Activated CD4-positive, alpha-beta T cell treated with anti-CD3 and anti-CD28 coated beads, Interleukin-2, amount 10 ng/mL, durations not matched to agents 7 days and 5 days (primary cell): ENCODE measurements around the gene TERC. TPM values are rescaled to one million over a fixed set of nuclear protein-coding genes. Genes with fewer than 3 reads are reported as not detected.
A peak's percentile ranks its signal among the peaks of the same experiment; 100 is the strongest.

Experiments used
- CTCF ChIA-PET: fragments of 350-600 bp; sonication (Branson Sonifier 250); formaldehyde crosslinking; loops from one replicate; lab custom pipeline; 2021; ENCODE audit warnings: antibody characterized with exemption; lab: Charles Lee
- POLR2A ChIA-PET: fragments of 350-600 bp; sonication (Branson Sonifier 250); formaldehyde crosslinking; loops from one replicate; lab custom pipeline; 2021; ENCODE audit warnings: antibody characterized with exemption; lab: Charles Lee
- DNase-seq: peaks from one replicate; pipeline ENCODE4 v3.0.0-alpha.2; 2020
- H3K27ac Mint-ChIP-seq: one replicate; pipeline ENCODE4 v1.8.0; 2021; ENCODE audit warnings: mild to moderate bottlenecking, moderate library complexity, mixed read lengths
- H3K27me3 Mint-ChIP-seq: one replicate; pipeline ENCODE4 v1.8.0; 2021; ENCODE audit warnings: mixed read lengths
- H3K36me3 Mint-ChIP-seq: one replicate; pipeline ENCODE4 v1.8.0; 2021; ENCODE audit warnings: low read depth, mixed read lengths
- H3K4me1 Mint-ChIP-seq: one replicate; pipeline ENCODE4 v1.8.0; 2021; ENCODE audit warnings: mixed read lengths
- H3K4me3 Mint-ChIP-seq: one replicate; pipeline ENCODE4 v1.8.0; 2021; ENCODE audit warnings: mild to moderate bottlenecking, moderate library complexity, mixed read lengths
- H3K9me3 Mint-ChIP-seq: one replicate; pipeline ENCODE4 v1.8.0; 2021; ENCODE audit warnings: mixed read lengths
- total RNA-seq, 2 experiments: library from RNA; stranded (reverse); gene quantifications; one replicate each; pipeline ENCODE4 v1.2.3, GENCODE V29; 2021

The TERC gene
- total RNA-seq, 2 experiments from 2014 or later = 1.8 to 4.6 TPM

DNA sequence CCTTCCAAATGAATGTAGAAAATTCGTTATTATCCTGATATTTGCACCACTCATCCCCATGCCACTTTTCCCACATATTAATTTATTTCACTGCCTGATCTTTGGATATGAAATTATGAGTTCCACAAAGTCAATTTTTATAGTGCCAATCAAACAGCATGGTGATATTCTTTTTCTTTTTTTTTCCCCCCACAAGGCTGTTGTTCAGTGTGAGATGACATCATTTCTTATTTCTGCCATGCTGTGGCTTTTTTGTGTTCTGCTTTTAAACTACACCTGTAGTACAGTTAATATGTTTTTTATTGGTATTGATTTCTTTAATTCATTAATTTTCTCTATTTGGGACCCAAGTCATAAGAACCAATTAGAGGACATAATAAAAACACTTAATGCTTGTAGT is 22.9 kb upstream of the TERC start:
- H3K27me3 Mint-ChIP-seq = no peaks in the 10 kb centered on the region
- no peak overlapping the region for H3K4me3 Mint-ChIP-seq
- no peaks in the 10 kb centered on the region for H3K9me3 Mint-ChIP-seq
- POLR2A ChIA-PET = no interaction called here
- H3K4me1 Mint-ChIP-seq = peaks cover 15% of the 10 kb centered on the region
- no peak for DNase-seq
- CTCF ChIA-PET = no interaction called here
- H3K36me3 Mint-ChIP-seq = peaks cover 42% of the 10 kb centered on the region
- H3K27ac Mint-ChIP-seq = no peak overlapping the region

DNA sequence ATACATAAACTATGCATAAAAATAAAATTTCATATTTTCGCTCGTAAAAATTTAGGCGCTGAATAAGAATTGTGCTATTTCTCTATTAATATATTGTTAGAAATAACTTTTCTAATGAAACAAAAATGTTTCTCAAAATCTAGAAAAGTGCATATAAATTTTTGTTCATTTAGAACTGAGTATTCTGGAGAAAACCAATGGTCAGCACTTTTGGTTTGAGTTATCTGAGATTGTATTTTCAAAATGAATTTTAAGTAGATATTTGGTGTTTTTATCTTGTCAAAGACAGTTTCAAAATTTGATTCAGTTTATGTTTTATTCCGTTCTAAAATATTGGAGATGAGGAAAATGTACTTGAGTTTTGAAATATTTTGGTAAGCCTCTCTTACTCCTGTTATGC is 22.3 kb upstream of the TERC start:
- CTCF ChIA-PET = no interaction called here
- no peak for DNase-seq
- Mint-ChIP-seq H3K27me3 (no peaks in the 10 kb centered on the region), H3K36me3 (peaks cover 41% of the 10 kb centered on the region), H3K27ac (no peak overlapping the region), H3K4me3 (no peak overlapping the region), H3K9me3 (no peaks in the 10 kb centered on the region), H3K4me1 (peaks cover 19% of the 10 kb centered on the region)
- POLR2A ChIA-PET = no interaction called here

DNA sequence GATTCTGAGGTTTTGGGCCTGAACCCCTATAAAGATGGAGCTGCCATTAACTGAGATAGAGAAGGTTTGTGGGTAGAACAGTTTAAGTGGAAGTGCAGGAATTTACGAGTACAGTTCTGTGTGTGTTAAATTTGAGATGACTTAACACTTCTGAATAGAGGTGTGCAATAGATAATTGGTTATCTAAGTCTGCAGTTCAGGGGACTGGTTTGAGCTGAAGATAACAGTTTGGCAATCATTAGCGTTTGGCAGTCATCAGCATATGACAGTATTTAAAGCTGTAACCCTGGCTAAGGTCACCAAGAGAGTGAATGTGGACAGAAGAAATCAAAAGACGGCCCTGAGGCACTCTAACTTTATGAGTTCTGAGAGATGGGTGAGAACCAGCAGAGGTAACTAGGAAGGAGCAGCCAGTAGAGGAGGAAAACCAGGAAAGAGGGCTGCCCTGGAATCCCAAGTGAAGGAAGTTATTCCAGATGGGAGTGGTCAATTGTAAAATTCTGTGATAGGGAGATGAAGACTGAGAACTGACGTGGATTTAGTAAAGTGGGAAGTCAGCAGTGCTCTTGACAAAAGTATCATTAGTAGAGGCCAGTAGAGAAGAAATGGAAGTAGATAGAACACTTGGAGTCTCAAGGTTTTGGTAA is 16.5 kb upstream of the TERC start:
- no peaks in the 10 kb centered on the region for H3K9me3 Mint-ChIP-seq
- POLR2A ChIA-PET = no interaction called here
- no peaks in the 10 kb centered on the region for H3K27me3 Mint-ChIP-seq
- H3K4me1 Mint-ChIP-seq = peaks cover 58% of the 10 kb centered on the region
- peak overlapping the region; percentile 67 for H3K27ac Mint-ChIP-seq
- DNase-seq = no peak
- H3K36me3 Mint-ChIP-seq = peaks cover 63% of the 10 kb centered on the region
- CTCF ChIA-PET = interaction anchor here (1.0 kb wide), 1 partner anchor 9 kb away, joined by 3 read pairs; no protein-coding TSS in a partner anchor
- peak overlapping the region; percentile 31 for H3K4me3 Mint-ChIP-seq

DNA sequence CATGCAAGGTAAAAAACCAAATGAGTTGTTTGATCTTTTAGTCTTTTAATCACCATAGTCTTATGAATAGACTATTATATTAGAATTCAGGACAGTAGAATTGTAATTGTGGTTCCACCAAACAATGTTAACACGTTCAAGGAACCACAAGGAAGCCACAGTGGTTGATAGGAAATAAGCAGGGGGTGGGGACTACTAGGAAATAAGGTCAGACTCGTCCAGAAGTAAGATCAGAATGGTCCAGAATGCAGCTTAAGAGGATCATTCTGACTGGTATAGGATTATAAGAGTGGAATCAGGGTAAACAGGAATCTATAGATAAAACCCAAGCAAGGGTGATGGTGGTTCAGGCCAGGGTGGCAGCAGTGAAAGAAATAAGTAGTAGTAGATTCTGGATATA is 15.9 kb upstream of the TERC start:
- peak overlapping the region; percentile 31 for H3K4me3 Mint-ChIP-seq
- ChIA-PET CTCF (interaction anchor here (1.0 kb wide), 1 partner anchor 8 kb away, joined by 3 read pairs; no protein-coding TSS in a partner anchor), POLR2A (no interaction called here)
- no peak for DNase-seq
- peaks cover 60% of the 10 kb centered on the region for H3K4me1 Mint-ChIP-seq
- no peaks in the 10 kb centered on the region for H3K9me3 Mint-ChIP-seq
- H3K27me3 Mint-ChIP-seq = no peaks in the 10 kb centered on the region
- peaks cover 62% of the 10 kb centered on the region for H3K36me3 Mint-ChIP-seq
- peak overlapping the region; percentile 67 for H3K27ac Mint-ChIP-seq

DNA sequence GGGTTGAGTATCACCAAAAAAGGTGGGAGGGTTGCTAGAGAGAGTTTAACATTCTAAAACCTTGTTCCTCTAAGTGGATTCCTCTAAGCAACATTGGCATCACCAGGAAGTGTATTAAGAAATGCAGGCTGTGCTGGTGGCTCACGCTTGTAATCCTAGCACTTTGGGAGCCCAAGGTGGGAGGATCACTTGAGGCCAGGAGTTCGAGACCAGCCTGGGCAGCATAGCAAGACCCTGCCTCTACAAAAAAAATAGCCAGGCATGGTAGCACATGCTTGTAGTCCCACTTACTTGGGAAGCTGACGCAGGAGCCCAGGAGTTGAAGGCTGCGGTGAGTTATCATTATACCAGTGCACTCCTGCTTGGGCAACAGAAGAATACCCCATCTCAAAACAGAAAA is 13.0 kb upstream of the TERC start:
- POLR2A ChIA-PET = no interaction called here
- CTCF ChIA-PET = no interaction called here

DNA sequence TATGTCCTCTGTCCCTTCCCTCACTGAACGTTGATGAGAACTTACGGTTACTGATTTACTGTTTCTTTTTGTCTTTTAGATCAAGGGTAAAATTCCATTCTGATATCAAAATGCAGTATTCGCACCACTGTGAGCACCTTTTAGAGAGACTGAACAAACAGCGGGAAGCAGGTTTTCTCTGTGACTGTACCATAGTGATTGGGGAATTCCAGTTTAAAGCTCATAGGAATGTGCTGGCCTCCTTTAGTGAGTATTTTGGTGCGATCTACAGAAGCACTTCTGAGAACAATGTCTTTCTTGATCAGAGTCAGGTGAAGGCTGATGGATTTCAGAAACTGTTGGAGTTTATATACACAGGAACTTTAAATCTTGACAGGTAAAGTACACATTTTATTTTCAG is 9.3 kb upstream of the TERC start:
- POLR2A ChIA-PET = no interaction called here
- Mint-ChIP-seq H3K27ac (peak overlapping the region; percentile 100), H3K9me3 (no peaks in the 10 kb centered on the region), H3K4me3 (peak overlapping the region; percentile 95), H3K4me1 (peaks cover 59% of the 10 kb centered on the region), H3K36me3 (peaks cover 36% of the 10 kb centered on the region), H3K27me3 (no peaks in the 10 kb centered on the region)
- CTCF ChIA-PET = interaction anchor here (0.9 to 2.4 kb wide), 2 partner anchors 20 to 32 kb away, joined by 3 to 6 read pairs; no protein-coding TSS in a partner anchor
- DNase-seq = no peak

More for the DNA sequence above, 13.0 kb upstream of the TERC start:
- Mint-ChIP-seq H3K36me3 (peaks cover 66% of the 10 kb centered on the region), H3K4me1 (peaks cover 76% of the 10 kb centered on the region), H3K27me3 (no peaks in the 10 kb centered on the region), H3K4me3 (no peak overlapping the region), H3K27ac (no peak overlapping the region), H3K9me3 (no peaks in the 10 kb centered on the region)
- no peak for DNase-seq

DNA sequence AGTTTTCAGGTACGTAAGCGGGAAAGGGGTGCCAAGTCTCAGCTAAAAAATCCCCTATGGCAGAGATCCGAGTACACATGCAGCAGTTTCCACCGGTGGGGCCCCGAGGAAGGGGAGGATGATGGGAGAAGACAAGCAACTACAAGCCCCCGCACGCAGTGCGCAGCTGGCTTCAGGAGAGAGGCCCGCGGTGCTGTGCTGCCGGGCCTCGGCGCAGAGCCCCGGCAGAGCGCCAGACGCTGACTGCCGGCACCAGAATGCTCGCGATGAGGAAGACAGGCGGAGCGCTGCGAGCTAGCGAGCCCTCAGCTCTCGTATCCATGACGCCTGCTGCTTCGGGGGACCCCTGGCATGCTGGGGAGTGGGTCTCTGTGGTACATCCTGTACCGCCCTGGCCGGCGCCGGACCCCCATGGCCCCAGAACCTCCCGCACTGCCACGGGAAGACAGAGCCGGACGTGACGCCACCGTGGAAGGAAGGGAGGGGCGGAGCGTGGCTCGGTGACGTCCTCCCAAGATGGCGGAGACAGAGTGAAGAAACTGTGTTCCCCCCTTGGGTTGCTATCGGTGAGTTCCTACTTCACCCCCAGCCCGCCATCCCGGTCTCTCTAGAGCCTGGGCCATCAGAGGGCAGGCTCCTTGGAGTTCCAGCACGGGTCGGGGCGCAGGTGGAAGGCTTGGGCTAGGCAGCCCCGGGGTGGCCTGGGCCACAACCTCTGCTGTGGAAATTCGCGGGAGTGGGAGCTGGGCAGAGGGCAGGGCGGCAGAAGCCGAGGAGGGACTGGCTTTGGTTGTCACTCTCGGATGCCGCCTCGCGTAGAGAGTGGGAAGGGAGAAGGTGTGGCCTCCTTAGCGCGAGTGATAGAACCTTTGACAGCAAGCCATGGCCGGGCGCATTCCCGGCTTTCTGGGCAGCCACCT is 8.3 kb upstream of the TERC start, which contains the start of gene MYNN:
TSS of gene MYNN (plus strand) at position 500 of the 920 bp plus-strand sequence. CDS start 900 bp downstream, outside the sequence.
- DNase-seq = peak; percentile 93
- H3K27ac Mint-ChIP-seq = peak within 1 kb of the TSS; percentile 100
- peaks cover 27% of the 10 kb centered on the region for H3K36me3 Mint-ChIP-seq
- ChIA-PET CTCF (interaction anchor here (0.9 to 2.6 kb wide), 6 partner anchors 8 to 261 kb away, joined by 3 to 6 read pairs (median 4); partner anchors contain the start of gene SEC62), POLR2A (interaction anchor here (0.6 to 0.7 kb wide), 2 partner anchors 205 to 328 kb away, joined by 3 read pairs; no protein-coding TSS in a partner anchor)
- no peaks in the 10 kb centered on the region for H3K9me3 Mint-ChIP-seq
- H3K4me3 Mint-ChIP-seq = peak within 1 kb of the TSS; percentile 95
- H3K4me1 Mint-ChIP-seq = peaks cover 53% of the 10 kb centered on the region
- no peaks in the 10 kb centered on the region for H3K27me3 Mint-ChIP-seq

DNA sequence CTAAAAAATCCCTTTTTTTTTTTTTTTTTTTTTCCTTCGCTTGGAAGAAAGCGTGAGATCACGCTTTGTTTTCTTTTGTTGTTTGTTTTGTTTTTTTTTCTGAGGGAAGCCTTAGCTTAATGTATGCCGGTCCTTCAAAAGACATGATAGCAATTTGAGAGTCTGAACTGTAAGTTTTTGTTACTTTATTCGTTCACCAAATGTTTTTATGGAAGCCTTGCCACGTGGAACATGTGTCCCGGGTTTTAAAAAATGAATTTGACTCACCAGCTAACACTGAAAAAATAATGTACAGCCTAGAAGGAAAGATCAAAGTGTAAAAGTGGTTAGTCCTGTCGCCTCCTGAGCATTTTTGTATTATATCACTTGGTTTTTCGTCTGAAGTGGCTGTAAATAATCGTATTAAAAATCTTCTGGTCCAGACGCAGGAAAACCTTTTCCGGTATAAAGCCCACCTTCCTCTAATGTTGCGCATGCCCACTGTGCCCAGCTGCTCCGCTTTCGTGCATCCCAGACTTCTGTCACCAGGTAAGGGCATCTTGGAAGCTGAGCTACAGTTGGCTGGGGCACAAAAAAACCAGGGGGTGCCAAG is 7.5 kb upstream of the TERC start:
- DNase-seq = peak; percentile 59
- H3K4me1 Mint-ChIP-seq = peaks cover 48% of the 10 kb centered on the region
- H3K27me3 Mint-ChIP-seq = no peaks in the 10 kb centered on the region
- H3K27ac Mint-ChIP-seq = peak overlapping the region; percentile 100
- H3K9me3 Mint-ChIP-seq = no peaks in the 10 kb centered on the region
- peaks cover 22% of the 10 kb centered on the region for H3K36me3 Mint-ChIP-seq
- ChIA-PET CTCF (interaction anchor here (0.6 to 2.6 kb wide), 8 partner anchors 7 to 282 kb away, joined by 3 to 6 read pairs (median 4); partner anchors contain the start of gene SEC62), POLR2A (interaction anchor here (0.6 to 0.7 kb wide), 2 partner anchors 206 to 329 kb away, joined by 3 read pairs; no protein-coding TSS in a partner anchor)
- peak overlapping the region; percentile 95 for H3K4me3 Mint-ChIP-seq

DNA sequence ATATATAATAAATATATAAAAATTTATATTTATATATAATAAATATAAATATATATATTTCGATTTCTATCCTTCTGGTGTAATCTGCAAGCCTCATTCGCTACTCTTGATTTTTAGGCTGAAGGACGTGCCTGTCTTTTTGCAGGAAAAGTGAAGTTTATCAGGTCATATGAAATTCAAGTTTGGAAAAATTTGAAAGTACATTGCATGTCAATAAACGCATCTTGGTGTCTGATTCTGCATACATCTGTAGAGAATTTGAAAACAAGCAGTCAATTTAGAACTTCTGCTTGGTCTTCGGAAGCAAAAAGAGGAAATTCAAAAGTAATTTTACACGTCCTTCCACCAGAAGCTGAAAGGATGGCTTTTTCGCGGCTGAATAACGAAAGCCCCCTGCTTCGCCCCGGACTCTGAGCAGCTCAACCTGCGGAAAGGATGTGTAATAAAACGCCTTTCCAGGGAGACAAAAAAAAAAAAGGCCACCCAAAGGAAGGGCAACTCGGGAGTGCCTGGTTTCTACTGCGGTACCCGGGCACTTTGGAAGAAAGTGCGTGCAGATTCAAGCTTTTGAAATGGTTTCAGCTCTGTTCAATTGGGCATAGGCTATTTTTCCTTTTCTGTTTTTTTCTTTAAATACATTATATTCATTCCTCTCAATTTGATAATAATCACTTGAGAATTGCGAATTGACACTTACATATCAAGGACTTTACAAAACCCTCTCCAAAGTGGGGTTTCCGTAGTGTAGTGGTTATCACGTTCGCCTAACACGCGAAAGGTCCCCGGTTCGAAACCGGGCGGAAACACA is 6.8 kb upstream of the TERC start:
- ChIA-PET POLR2A (no interaction called here), CTCF (interaction anchor here (0.6 to 2.6 kb wide), 6 partner anchors 8 to 283 kb away, joined by 3 to 5 read pairs (median 4); partner anchors contain the start of gene SEC62)
- Mint-ChIP-seq H3K4me3 (peak overlapping the region; percentile 95), H3K27me3 (no peaks in the 10 kb centered on the region), H3K27ac (peak overlapping the region; percentile 100), H3K9me3 (no peaks in the 10 kb centered on the region), H3K4me1 (peaks cover 41% of the 10 kb centered on the region), H3K36me3 (peaks cover 16% of the 10 kb centered on the region)
- peak; percentile 79 for DNase-seq

DNA sequence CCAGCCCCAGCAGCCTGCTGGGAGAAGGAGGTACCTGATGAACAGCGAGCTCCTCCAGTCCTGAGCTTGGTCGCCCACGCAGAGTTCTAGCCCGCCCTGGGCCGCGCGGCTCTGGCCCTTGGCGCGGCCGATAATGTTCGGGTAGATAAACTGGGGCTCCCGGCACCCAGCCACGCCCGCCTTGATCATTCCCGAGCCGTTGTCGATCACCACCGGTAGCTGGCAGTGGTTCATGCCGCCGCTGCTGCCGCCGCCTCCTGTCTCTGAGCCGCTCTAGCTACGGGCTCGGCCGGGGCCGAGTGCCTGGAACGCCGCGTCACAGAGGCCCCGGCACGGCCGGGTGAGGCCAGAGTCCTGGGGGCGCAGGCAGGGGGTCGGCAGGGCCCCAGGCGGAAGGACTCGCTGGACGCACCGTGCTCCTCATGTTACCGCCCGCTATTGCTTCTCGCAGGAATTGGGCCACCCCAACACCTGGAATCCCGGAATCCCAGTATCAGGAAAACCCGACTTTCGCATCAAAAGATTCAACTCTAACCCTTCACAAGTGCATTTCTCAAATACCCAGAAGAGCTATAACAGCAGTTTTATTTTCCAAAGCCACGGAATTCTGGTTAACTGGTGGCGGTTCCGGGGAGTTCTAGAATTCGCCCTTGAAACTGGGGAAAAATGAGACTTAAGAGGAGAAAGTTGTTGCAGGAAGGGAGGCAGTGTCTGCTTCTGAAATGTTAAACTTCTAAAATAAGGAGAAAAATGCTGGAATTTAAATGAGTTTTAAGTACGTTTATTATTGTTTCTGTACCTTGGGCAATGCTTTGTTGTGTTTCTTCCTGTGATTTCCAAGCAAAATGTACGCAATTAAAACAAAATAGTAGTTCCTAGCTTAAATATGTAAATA is 4.7 kb upstream of the TERC start, which contains the start of gene ACTRT3:
TSS of gene ACTRT3 (minus strand) at position 275 of the 895 bp plus-strand sequence. CDS start at position 234, 41 bp downstream.
- Mint-ChIP-seq H3K4me1 (peaks cover 34% of the 10 kb centered on the region), H3K27ac (peak within 1 kb of the TSS; percentile 84), H3K36me3 (peaks cover 1% of the 10 kb centered on the region), H3K9me3 (peaks cover 3% of the 10 kb centered on the region), H3K27me3 (no peaks in the 10 kb centered on the region), H3K4me3 (peak within 1 kb of the TSS; percentile 82)
- ChIA-PET CTCF (interaction anchor here (1.1 kb wide), 1 partner anchor 9 kb away, joined by 3 read pairs; no protein-coding TSS in a partner anchor), POLR2A (no interaction called here)
- peak; percentile 52 for DNase-seq
